ENCODE measurements around the gene MGAT3. TPM values are rescaled to one million over a fixed set of nuclear protein-coding genes. Genes with fewer than 3 reads are reported as not detected.

Gene MGAT3
- total and polyA plus RNA-seq, 9 of the 15 experiments (the other 6 are each of a cell fraction or from before 2014, with no cell fraction given): 0.10 to 11.5 (median 4.6) TPM

DNA sequence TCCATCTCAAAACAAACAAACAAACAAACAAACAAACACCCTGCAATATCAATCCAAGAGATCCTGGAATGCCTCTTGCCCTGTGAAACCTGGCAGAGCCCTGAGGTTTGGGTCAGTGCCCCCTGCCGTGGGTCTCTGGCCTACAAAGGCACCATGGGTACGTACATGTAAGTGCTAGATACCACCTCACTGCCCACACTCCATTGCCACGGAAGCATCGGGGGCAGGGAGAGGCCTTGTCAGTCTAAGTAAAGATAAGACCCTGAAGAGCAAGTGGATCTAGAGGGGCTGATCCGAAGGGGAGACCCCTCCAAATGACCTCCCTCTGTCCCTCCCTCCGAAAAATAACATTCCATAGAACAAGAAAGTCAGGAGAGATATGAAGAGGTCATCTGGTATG is 43.3 kb downstream of the MGAT3 start:
- H3K4me1 ChIP-seq (replicated peaks in 1 of 2; ENCODE audit: control insufficient read depth in 2 of 2, insufficient read depth in 2 of 2, low read length in 2 of 2): peaks cover 28 to 31% of the 10 kb centered on the region in 2 experiments
- DNase-seq (ENCODE audit: extremely low read depth in 1 of 4, low spot score in 3 of 4) (no peak), ATAC-seq (no peak), FAIRE-seq (no peak)
- peak overlapping the region; percentile 49; the same call in 2 of the 3 replicates for H3K27ac ChIP-seq (ENCODE audit: extremely low read depth, low read depth, low read length)
- H3K79me2 ChIP-seq (ENCODE audit: control insufficient read depth, insufficient read depth, low read length): peaks cover 30% of the 10 kb centered on the region
- H3K9me1 ChIP-seq (ENCODE audit: control insufficient read depth, insufficient read depth, low read length): no peaks in the 10 kb centered on the region
- H3K36me3 ChIP-seq (ENCODE audit: control insufficient read depth, insufficient read depth, low read length): peaks cover 26% of the 10 kb centered on the region
- no peak overlapping the region for H3K4me3 ChIP-seq
- ChIA-PET POLR2A (interaction anchor here (8.6 kb wide), 1 partner anchor 22 kb away, joined by 106 read pairs; the partner anchor contains the start of gene ATF4), CTCF (ENCODE audit: low intra/inter-chr PET ratio) (no interaction called here)
- H4K20me1 ChIP-seq (replicated peaks; ENCODE audit: control insufficient read depth, insufficient read depth, low read length): no peaks in the 10 kb centered on the region
- in situ Hi-C loops (cut with MboI): loop anchor here (10.0 kb wide), 1 partner anchor 325 kb away; no protein-coding TSS in a partner anchor
- WGBS (ENCODE audit: insufficient coverage, low coverage, missing lambda C conversion rate): 63% methylated on average over 4 of the region's 6 CpGs
- H3K9me3 ChIP-seq (replicated peaks; ENCODE audit: control insufficient read depth, insufficient read depth, low read depth, low read length): no peaks in the 10 kb centered on the region
- H3K9ac ChIP-seq (ENCODE audit: insufficient read depth in 1 of 2, low read depth in 2 of 2, low read length in 2 of 2): no peak overlapping the region
- H3K27me3 ChIP-seq (ENCODE audit: control insufficient read depth in 2 of 2, insufficient read depth in 2 of 2, low read length in 2 of 2): no peaks in the 10 kb centered on the region
- no TSS peak for BruUV-seq (replicated peaks)
- intact Hi-C loops (cut with micrococcal nuclease): no loop called here
- TF ChIP-seq CBFA2T3 (IDR thresholded peaks at IDR 0.05) (no peak), NFIX (CRISPR knock-in tag; IDR thresholded peaks at IDR 0.05; ENCODE audit: low read depth) (no peak), STAT5B (CRISPR knock-in tag; IDR thresholded peaks at IDR 0.05) (no peak), RAD51 (IDR thresholded peaks at IDR 0.05; ENCODE audit: borderline replicate concordance, low read depth) (no peak), CREB1 (IDR thresholded peaks at IDR 0.05) (no peak), CREB1 (CRISPR knock-in tag; IDR thresholded peaks at IDR 0.05) (no peak), IFI16 (CRISPR knock-in tag; IDR thresholded peaks at IDR 0.05) (no peak), HMGN3 (IDR thresholded peaks at IDR 0.05; ENCODE audit: borderline replicate concordance, extremely low read depth, insufficient read length, low read depth, low read length) (no peak), BRCA1 (IDR thresholded peaks at IDR 0.05) (no peak), BRCA1 (CRISPR knock-in tag; IDR thresholded peaks at IDR 0.05) (no peak), FOXM1 (IDR thresholded peaks at IDR 0.05; ENCODE audit: low read depth) (no peak), FOXM1 (CRISPR knock-in tag; IDR thresholded peaks at IDR 0.05; ENCODE audit: low read depth) (no peak), NCOA4 (IDR thresholded peaks at IDR 0.05; ENCODE audit: partially characterized antibody) (no peak)
- TF ChIP-seq, protein P1, sequence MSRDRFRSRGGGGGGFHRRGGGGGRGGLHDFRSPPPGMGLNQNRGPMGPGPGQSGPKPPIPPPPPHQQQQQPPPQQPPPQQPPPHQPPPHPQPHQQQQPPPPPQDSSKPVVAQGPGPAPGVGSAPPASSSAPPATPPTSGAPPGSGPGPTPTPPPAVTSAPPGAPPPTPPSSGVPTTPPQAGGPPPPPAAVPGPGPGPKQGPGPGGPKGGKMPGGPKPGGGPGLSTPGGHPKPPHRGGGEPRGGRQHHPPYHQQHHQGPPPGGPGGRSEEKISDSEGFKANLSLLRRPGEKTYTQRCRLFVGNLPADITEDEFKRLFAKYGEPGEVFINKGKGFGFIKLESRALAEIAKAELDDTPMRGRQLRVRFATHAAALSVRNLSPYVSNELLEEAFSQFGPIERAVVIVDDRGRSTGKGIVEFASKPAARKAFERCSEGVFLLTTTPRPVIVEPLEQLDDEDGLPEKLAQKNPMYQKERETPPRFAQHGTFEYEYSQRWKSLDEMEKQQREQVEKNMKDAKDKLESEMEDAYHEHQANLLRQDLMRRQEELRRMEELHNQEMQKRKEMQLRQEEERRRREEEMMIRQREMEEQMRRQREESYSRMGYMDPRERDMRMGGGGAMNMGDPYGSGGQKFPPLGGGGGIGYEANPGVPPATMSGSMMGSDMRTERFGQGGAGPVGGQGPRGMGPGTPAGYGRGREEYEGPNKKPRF (IDR thresholded peaks at IDR 0.05; ENCODE audit: low read depth, low read length): no peak
- TF ChIP-seq, protein P2, sequence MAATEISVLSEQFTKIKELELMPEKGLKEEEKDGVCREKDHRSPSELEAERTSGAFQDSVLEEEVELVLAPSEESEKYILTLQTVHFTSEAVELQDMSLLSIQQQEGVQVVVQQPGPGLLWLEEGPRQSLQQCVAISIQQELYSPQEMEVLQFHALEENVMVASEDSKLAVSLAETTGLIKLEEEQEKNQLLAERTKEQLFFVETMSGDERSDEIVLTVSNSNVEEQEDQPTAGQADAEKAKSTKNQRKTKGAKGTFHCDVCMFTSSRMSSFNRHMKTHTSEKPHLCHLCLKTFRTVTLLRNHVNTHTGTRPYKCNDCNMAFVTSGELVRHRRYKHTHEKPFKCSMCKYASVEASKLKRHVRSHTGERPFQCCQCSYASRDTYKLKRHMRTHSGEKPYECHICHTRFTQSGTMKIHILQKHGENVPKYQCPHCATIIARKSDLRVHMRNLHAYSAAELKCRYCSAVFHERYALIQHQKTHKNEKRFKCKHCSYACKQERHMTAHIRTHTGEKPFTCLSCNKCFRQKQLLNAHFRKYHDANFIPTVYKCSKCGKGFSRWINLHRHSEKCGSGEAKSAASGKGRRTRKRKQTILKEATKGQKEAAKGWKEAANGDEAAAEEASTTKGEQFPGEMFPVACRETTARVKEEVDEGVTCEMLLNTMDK (IDR thresholded peaks at IDR 0.05; ENCODE audit: borderline replicate concordance, insufficient read depth, low read depth, low read length, poor library complexity, severe bottlenecking): no peak
- TF ChIP-seq, protein P3, sequence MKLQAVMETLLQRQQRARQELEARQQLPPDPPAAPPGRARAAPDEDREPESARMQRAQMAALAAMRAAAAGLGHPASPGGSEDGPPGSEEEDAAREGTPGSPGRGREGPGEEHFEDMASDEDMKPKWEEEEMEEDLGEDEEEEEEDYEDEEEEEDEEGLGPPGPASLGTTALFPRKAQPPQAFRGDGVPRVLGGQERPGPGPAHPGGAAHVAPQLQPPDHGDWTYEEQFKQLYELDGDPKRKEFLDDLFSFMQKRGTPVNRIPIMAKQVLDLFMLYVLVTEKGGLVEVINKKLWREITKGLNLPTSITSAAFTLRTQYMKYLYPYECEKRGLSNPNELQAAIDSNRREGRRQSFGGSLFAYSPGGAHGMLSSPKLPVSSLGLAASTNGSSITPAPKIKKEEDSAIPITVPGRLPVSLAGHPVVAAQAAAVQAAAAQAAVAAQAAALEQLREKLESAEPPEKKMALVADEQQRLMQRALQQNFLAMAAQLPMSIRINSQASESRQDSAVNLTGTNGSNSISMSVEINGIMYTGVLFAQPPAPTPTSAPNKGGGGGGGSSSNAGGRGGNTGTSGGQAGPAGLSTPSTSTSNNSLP (IDR thresholded peaks at IDR 0.05; ENCODE audit: borderline replicate concordance, low read depth, low read length): no peak
- TF ChIP-seq, protein P4, sequence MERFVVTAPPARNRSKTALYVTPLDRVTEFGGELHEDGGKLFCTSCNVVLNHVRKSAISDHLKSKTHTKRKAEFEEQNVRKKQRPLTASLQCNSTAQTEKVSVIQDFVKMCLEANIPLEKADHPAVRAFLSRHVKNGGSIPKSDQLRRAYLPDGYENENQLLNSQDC (CRISPR knock-in tag; IDR thresholded peaks at IDR 0.05): no peak
- peak overlapping the region; percentile 50; the same call in 1 of the 2 replicates for H2AFZ ChIP-seq (ENCODE audit: low read depth, low read length)
- H3K4me2 ChIP-seq (ENCODE audit: insufficient read depth, low read length): no peak overlapping the region
